NCI-H2029 (cell line): ENCODE results near the gene GPC3.
A peak's percentile ranks its signal among the peaks of the same experiment; 100 is the strongest.
"Not testable (repeated sequence)": the region's sequence is repeated elsewhere in the genome, so short reads cannot be mapped to it uniquely, and the experiment has no call there.

Source experiments
- DNase-seq: peaks from one replicate; lab custom pipeline; 2025; lab: John Stamatoyannopoulos, UW

GPC3 gene

GRCh38 chrX:133646719-133647116 is 338.7 kb downstream of the GPC3 start:
- no peak for DNase-seq

- DNase-seq, result no peak
Observed at GRCh38 chrX:133645977-133646718, 339.2 kb downstream of the GPC3 start.

GRCh38 chrX:133645256-133645655 is 340.1 kb downstream of the GPC3 start:
- no peak for DNase-seq

GRCh38 chrX:133640161-133641015 is 345.0 kb downstream of the GPC3 start:
- DNase-seq, result no peak

- DNase-seq, result no peak
Observed at GRCh38 chrX:133639726-133640125, 345.7 kb downstream of the GPC3 start.

- peak; percentile 45 for DNase-seq
Observed at GRCh38 chrX:133638285-133638684, 347.1 kb downstream of the GPC3 start.

- DNase-seq, result no peak
Observed at GRCh38 chrX:133637765-133638164, 347.6 kb downstream of the GPC3 start.

GRCh38 chrX:133636009-133636408 is 349.4 kb downstream of the GPC3 start:
- DNase-seq, result no peak

GRCh38 chrX:133634416-133634815 is 351.0 kb downstream of the GPC3 start:
- DNase-seq, result no peak

GRCh38 chrX:133633950-133634349 is 351.4 kb downstream of the GPC3 start:
- no peak for DNase-seq

GRCh38 chrX:133633162-133633561 is 352.2 kb downstream of the GPC3 start:
- no peak for DNase-seq

- no peak for DNase-seq
Observed at GRCh38 chrX:133630362-133630761, 355.0 kb downstream of the GPC3 start.

- no peak for DNase-seq
Observed at GRCh38 chrX:133627673-133628072, 357.7 kb downstream of the GPC3 start.

GRCh38 chrX:133621384-133621783 is 364.0 kb downstream of the GPC3 start:
- DNase-seq, result not testable (repeated sequence)

- no peak for DNase-seq
Observed at GRCh38 chrX:133611676-133612075, 373.7 kb downstream of the GPC3 start.

- DNase-seq, result no peak
Observed at GRCh38 chrX:133610056-133610455, 375.3 kb downstream of the GPC3 start.

GRCh38 chrX:133609166-133609565 is 376.2 kb downstream of the GPC3 start:
- peak; percentile 12 for DNase-seq

- no peak for DNase-seq
Observed at GRCh38 chrX:133608406-133608805, 377.0 kb downstream of the GPC3 start.

- no peak for DNase-seq
Observed at GRCh38 chrX:133607419-133608348, 377.7 kb downstream of the GPC3 start.

GRCh38 chrX:133606990-133607389 is 378.4 kb downstream of the GPC3 start:
- DNase-seq, result no peak

GRCh38 chrX:133604801-133605200 is 380.6 kb downstream of the GPC3 start:
- no peak for DNase-seq

- no peak for DNase-seq
Observed at GRCh38 chrX:133602881-133603280, 382.5 kb downstream of the GPC3 start.
